ENCODE measurements around the gene CAMK2A. TPM values are rescaled to one million over a fixed set of nuclear protein-coding genes. Genes with fewer than 3 reads are reported as not detected.

The CAMK2A gene
- total and polyA plus RNA-seq, 10 donors = 0.03 to 1.1 (median 0.66) TPM; not detected in 2

- H3K4me3 ChIP-seq = no peak overlapping the region
- peaks cover 0 to 31% (median 8%) of the 10 kb centered on the region in 7 donors for H3K27me3 ChIP-seq (replicated peaks in 1 of 7)
- DNase-seq = no peak
- intact Hi-C loops (cut with DNase I; ENCODE audit: low total_unique reads) = loop anchor here (10.0 kb wide), 1 partner anchor 77 kb away; no protein-coding TSS in a partner anchor
- H3K4me1 ChIP-seq = peaks cover 0 to 15% (median 6%) of the 10 kb centered on the region in 6 donors
- no peak overlapping the region for H3K27ac ChIP-seq
- TF ChIP-seq POLR2A (IDR thresholded peaks at IDR 0.05) (no peak), CTCF (IDR thresholded peaks at IDR 0.05 in 8 of 11, conservative IDR thresholded peaks at IDR 0.05 in 3 of 11) (no peak)
- H3K36me3 ChIP-seq = no peaks in the 10 kb centered on the region
- 82 to 93% (median 87%) methylated on average over 14 to 15 of the region's 15 CpGs for WGBS, 5 donors
- H3K9me3 ChIP-seq = no peaks in the 10 kb centered on the region
Observed at GRCh38 chr5:150211156-150212030, 78.2 kb downstream of the CAMK2A start.

GRCh38 chr5:150210644-150211043 is 78.9 kb downstream of the CAMK2A start:
- Histone ChIP-seq H3K4me3 (no peak overlapping the region), H3K36me3 (no peaks in the 10 kb centered on the region), H3K27ac (no peak overlapping the region), H3K27me3 (replicated peaks in 1 of 7) (peaks cover 0 to 31% (median 8%) of the 10 kb centered on the region in 7 donors), H3K9me3 (no peaks in the 10 kb centered on the region), H3K4me1 (peaks cover 0 to 15% (median 6%) of the 10 kb centered on the region in 6 donors)
- TF ChIP-seq POLR2AphosphoS5 (IDR thresholded peaks at IDR 0.05) (no peak), CTCF (IDR thresholded peaks at IDR 0.05 in 8 of 11, conservative IDR thresholded peaks at IDR 0.05 in 3 of 11) (no peak), POLR2A (IDR thresholded peaks at IDR 0.05) (no peak)
- intact Hi-C loops (cut with DNase I; ENCODE audit: low total_unique reads) = loop anchor here (10.0 kb wide), 1 partner anchor 76 kb away; no protein-coding TSS in a partner anchor
- no peak for DNase-seq
- 73 to 88% (median 81%) methylated on average over 6 of the region's 6 CpGs for WGBS, 5 donors

- Histone ChIP-seq H3K4me3 (peak overlapping the region in 1 of 8 donors; percentile 36), H3K9me3 (no peaks in the 10 kb centered on the region), H3K36me3 (no peaks in the 10 kb centered on the region), H3K27ac (no peak overlapping the region), H3K27me3 (replicated peaks in 1 of 7) (peaks cover 0 to 31% (median 8%) of the 10 kb centered on the region in 7 donors), H3K4me1 (peaks cover 0 to 15% (median 6%) of the 10 kb centered on the region in 6 donors)
- WGBS, 5 donors = 18 to 50% (median 31%) methylated on average over 21 of the region's 21 CpGs
- no peak for TF ChIP-seq POLR2AphosphoS5 (IDR thresholded peaks at IDR 0.05)
- no peak for TF ChIP-seq CTCF (IDR thresholded peaks at IDR 0.05 in 8 of 11, conservative IDR thresholded peaks at IDR 0.05 in 3 of 11)
- no peak for TF ChIP-seq POLR2A (IDR thresholded peaks at IDR 0.05)
- no peak for DNase-seq
- intact Hi-C loops (cut with DNase I; ENCODE audit: low total_unique reads) = no loop called here
Observed at GRCh38 chr5:150209099-150209635, 80.4 kb downstream of the CAMK2A start.

Measured in spleen (tissue), 11 donors.